ENCODE results near the gene ASTL. TPM values are rescaled to one million over a fixed set of nuclear protein-coding genes. Genes with fewer than 3 reads are reported as not detected.

Gene ASTL
- total RNA-seq, 1 donor from 2014 or later: not detected

DNA sequence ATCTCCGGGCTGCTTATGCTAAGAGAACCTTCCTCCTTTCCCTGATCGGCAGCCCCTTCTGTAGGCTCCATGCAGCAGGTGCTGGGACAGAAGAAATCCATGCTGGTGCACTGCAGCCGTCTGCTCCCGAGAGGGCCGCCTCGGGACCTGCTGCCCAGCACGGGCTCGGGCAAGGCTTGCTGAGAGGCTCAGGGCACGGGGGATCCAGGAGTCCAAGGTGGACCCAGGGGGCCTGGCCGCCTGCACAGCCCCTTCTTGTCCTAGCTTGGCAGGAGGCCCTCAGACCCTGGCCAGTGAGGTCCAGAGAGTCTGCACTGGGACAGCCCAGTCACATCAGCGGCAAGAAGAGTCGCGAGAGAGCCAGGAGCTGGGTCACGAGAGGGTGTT is 20.2 kb upstream of the ASTL start:
- no peak overlapping the region for H3K4me3 Mint-ChIP-seq
- peaks cover 4% of the 10 kb centered on the region for H3K4me1 Mint-ChIP-seq (ENCODE audit: unreplicated experiment)
- DNase-seq (ENCODE audit: extremely low spot score, unreplicated experiment): no peak
- TF ChIP-seq, protein P1, sequence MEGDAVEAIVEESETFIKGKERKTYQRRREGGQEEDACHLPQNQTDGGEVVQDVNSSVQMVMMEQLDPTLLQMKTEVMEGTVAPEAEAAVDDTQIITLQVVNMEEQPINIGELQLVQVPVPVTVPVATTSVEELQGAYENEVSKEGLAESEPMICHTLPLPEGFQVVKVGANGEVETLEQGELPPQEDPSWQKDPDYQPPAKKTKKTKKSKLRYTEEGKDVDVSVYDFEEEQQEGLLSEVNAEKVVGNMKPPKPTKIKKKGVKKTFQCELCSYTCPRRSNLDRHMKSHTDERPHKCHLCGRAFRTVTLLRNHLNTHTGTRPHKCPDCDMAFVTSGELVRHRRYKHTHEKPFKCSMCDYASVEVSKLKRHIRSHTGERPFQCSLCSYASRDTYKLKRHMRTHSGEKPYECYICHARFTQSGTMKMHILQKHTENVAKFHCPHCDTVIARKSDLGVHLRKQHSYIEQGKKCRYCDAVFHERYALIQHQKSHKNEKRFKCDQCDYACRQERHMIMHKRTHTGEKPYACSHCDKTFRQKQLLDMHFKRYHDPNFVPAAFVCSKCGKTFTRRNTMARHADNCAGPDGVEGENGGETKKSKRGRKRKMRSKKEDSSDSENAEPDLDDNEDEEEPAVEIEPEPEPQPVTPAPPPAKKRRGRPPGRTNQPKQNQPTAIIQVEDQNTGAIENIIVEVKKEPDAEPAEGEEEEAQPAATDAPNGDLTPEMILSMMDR (conservative IDR thresholded peaks at IDR 0.05): no peak
- H3K36me3 Mint-ChIP-seq: no peaks in the 10 kb centered on the region
- no peak overlapping the region for H3K27ac Mint-ChIP-seq
- H3K27me3 Mint-ChIP-seq: peaks cover 7% of the 10 kb centered on the region
- H3K9me3 Mint-ChIP-seq: no peaks in the 10 kb centered on the region

DNA sequence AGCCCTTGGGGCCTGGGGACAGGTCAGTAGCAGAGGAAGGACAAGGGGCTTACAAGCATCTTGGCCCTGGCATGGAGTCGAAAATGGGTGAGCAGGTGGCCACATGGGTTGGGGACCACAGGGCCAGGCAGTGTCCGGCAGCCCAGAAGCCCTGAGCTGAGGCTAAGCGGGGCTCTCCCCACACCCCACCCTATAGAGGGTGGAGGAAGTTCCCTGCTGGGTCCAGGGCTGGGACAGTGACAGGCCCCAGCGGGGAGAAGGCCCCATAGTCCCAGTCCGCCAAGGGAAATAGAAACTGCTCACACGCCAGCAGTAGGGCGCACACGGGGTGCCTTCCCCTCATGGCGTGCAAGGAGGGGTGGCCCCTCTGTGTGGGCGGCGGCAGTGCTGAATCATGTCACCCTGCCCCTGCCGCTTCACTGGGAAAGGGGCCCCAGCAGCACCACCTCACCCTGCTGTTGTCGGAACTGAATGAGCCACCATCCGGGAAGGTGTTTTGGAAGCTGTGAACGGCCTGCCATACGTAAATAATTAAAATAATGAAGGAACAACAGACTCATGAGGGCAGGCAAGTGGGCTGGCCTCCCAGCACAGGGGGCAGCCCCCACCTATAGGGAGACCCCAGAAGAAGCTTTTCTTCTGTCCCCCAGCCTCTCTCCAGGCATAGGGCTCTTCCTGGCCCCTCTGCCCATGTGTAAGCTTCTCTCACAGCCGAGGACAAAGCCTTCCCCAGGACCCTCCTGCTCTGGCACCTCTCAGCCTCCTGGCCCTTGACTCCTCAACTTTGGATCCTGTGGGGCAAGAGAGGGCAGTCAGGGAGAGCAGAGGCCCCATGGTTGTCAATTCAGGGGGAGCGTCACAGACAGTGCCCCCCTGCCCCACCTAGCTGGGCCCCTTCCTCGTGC is 19.6 kb upstream of the ASTL start:
- Mint-ChIP-seq H3K27ac (no peak overlapping the region), H3K27me3 (peaks cover 7% of the 10 kb centered on the region), H3K4me3 (no peak overlapping the region), H3K9me3 (no peaks in the 10 kb centered on the region), H3K36me3 (no peaks in the 10 kb centered on the region), H3K4me1 (ENCODE audit: unreplicated experiment) (peaks cover 4% of the 10 kb centered on the region)
- no peak for DNase-seq (ENCODE audit: extremely low spot score, unreplicated experiment)
- TF ChIP-seq, protein P1 (conservative IDR thresholded peaks at IDR 0.05): no peak

DNA sequence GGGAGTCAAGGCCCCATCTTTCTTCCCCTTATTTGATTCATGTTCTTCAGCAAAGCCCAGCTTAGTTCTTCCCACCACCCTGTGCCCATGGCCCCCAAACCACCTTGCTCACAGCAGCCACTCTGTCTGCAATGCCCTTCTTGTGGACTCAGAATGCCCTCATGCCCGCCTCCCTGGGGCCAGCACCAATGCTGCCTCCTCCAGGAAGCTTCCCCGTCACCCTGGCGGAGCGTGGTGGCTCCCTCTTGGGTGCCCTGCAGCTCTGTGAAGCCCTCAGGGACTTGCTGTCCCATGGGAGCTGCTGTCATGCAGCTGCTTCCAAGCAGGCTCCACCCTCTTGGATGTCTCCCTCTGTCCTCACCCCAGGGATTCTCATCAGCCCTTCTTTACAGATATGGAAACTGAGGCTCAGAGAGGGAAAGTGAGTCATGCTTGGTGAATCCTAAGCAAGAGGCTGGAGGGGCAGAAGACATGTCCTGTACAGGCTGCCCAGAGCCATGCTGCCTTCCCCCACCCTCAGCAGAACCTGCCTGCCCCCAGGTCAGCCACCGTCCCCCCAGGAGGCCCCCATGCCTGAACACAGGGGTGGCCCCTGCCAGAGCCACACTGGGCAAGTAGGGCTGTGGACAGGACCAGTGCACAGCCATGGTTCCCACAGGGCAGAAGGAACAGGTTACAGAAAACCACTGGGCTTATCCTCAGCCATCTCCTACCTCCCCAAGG is 18.8 kb upstream of the ASTL start:
- no peak overlapping the region for H3K4me3 Mint-ChIP-seq
- peak; percentile 64 for DNase-seq (ENCODE audit: extremely low spot score, unreplicated experiment)
- H3K36me3 Mint-ChIP-seq: no peaks in the 10 kb centered on the region
- no peaks in the 10 kb centered on the region for H3K9me3 Mint-ChIP-seq
- TF ChIP-seq, protein P1 (conservative IDR thresholded peaks at IDR 0.05): no peak
- H3K27me3 Mint-ChIP-seq: peaks cover 7% of the 10 kb centered on the region
- H3K4me1 Mint-ChIP-seq (ENCODE audit: unreplicated experiment): peaks cover 6% of the 10 kb centered on the region
- H3K27ac Mint-ChIP-seq: no peak overlapping the region

DNA sequence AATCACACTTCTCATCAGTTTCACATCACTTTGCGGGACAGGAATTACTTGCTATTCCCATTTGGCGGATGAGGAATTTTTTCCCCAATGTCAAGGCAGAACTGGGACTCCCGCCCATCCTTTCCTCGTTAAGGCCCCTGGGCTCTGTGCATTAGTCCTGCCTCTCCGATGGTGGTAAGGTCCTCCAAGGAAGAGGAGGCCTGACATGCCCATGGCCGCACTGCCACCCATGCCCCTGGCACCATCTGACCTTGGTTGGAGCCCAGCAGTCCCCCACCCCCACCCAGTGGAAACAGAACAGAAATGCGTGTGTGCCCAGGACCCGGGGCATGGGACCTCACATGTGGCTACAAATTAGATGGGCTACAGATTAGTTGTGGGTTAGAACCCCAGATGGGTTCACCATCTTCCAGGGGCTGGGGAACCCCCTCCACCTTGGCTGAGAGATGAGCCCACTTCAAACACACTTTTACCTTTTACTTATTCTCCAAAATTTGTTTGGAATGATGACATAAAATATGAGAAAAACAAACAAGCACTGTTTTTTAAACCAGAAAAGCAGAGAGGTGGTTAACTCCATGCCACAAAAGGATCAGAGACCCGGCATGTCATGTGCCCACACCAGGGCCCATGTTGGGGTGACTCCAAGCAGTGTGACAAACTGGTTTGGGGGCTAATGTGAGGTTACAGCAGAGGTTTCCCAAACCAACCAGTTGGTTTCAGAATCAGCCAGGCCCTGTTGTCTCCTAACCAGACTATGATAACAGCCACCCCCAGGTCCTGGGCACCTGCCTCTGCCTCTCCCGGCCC is 17.9 kb upstream of the ASTL start:
- peaks cover 7% of the 10 kb centered on the region for H3K27me3 Mint-ChIP-seq
- H3K27ac Mint-ChIP-seq: no peak overlapping the region
- DNase-seq (ENCODE audit: extremely low spot score, unreplicated experiment): peak; percentile 59
- no peaks in the 10 kb centered on the region for H3K36me3 Mint-ChIP-seq
- H3K9me3 Mint-ChIP-seq: no peaks in the 10 kb centered on the region
- H3K4me1 Mint-ChIP-seq (ENCODE audit: unreplicated experiment): peaks cover 9% of the 10 kb centered on the region
- H3K4me3 Mint-ChIP-seq: no peak overlapping the region
- TF ChIP-seq, protein P1 (conservative IDR thresholded peaks at IDR 0.05): no peak
